ENCODE measurements around the gene KCNG2. TPM values are rescaled to one million over a fixed set of nuclear protein-coding genes. Genes with fewer than 3 reads are reported as not detected.

KCNG2 gene
- total RNA-seq, 1 experiment from 2014 or later, result not detected

DNA sequence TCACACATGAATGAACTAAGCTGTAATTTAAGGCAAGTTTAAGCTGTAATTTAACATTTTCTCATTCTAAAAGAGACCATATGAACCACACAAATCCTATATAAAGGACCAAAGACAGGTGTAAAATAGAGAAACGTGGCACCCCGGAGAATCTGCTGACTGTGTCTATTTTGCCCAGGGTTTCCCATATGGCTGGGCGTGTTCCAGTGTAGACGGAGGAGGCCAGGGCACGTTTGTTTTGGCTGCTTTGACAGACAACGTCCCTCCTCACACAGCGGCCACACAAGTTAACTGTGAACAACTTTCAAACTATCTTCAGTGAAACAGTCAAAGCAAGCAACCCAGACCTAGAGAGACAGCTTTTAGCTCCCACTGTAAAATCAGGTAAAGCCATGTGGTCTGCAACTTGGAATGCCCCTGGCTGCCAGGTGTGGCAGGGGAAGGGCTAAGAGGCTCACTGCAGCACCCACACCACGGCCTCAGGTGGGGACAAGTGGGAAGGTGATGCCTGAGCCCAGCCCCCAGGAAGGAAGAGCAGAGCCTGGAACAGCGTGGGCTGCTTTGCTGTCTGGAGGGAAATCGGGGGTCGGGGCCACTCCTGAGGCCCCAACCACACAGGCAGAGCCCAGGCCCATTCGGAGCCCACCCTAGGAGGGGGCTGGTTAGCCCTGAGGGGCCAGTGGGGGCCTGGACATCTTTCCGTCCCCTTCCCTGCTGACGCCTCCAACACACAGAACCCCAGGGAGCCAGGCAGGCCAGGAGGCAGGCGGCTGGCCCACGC lies 113.0 kb downstream of the KCNG2 start:
- intact Hi-C loops (cut with micrococcal nuclease), result no loop called here
- Histone ChIP-seq H3K4me2 (ENCODE audit: low read length) (no peak overlapping the region), H3K9me2 (ENCODE audit: insufficient read depth) (no peaks in the 10 kb centered on the region), H3K36me3 (ENCODE audit: control insufficient read depth in 1 of 2, insufficient read depth in 2 of 2, low read length in 2 of 2) (peaks cover 0 to 7% of the 10 kb centered on the region in 2 experiments; a peak in 1 of 4 replicates), H4K20me1 (ENCODE audit: insufficient read depth) (no peaks in the 10 kb centered on the region), H3K4me1 (ENCODE audit: control insufficient read depth in 1 of 2, insufficient read depth in 2 of 2, low read length in 2 of 2) (no peaks in the 10 kb centered on the region), H3K79me2 (ENCODE audit: insufficient read depth, low read length) (peaks cover 17% of the 10 kb centered on the region; the same call in 1 of the 2 replicates), H3K4me3 (replicated peaks in 1 of 2; ENCODE audit: low read depth in 1 of 2, low read length in 2 of 2) (no peak overlapping the region), H3K27ac (ENCODE audit: low read depth, low read length) (no peak overlapping the region), H3K27me3 (ENCODE audit: insufficient read depth, low read length) (no peaks in the 10 kb centered on the region), H2AFZ (ENCODE audit: low read depth, low read length, poor library complexity, severe bottlenecking) (no peak overlapping the region), H3K9ac (ENCODE audit: low read length) (no peak overlapping the region), H3K9me3 (ENCODE audit: control insufficient read depth in 1 of 2, insufficient read depth in 1 of 2, low read depth in 1 of 2, low read length in 2 of 2) (no peaks in the 10 kb centered on the region)
- ATAC-seq, result no peak
- BruUV-seq (replicated peaks), result no TSS peak
- no peak for TF ChIP-seq FOSL1 (IDR thresholded peaks at IDR 0.05; ENCODE audit: low read depth)
- no peak for TF ChIP-seq RAD21 (IDR thresholded peaks at IDR 0.05; ENCODE audit: low read depth)
- no peak for TF ChIP-seq EZH2 (IDR thresholded peaks at IDR 0.05)
- DNase-seq (ENCODE audit: low read depth, low spot score), result no peak
- RAD21 ChIA-PET (ENCODE audit: low non-redundant PET in 1 of 2, low total read pairs in 2 of 2, uncharacterized antibody in 2 of 2, unreplicated experiment in 2 of 2), result no interaction called here
- POLR2A ChIA-PET, result no interaction called here
- CTCF ChIA-PET, result no interaction called here

- DNase-seq (ENCODE audit: low read depth, low spot score), result no peak
- Histone ChIP-seq H3K4me3 (replicated peaks in 1 of 2; ENCODE audit: low read depth in 1 of 2, low read length in 2 of 2) (no peak overlapping the region), H3K27me3 (ENCODE audit: insufficient read depth, low read length) (no peaks in the 10 kb centered on the region), H3K4me2 (ENCODE audit: low read length) (no peak overlapping the region), H3K9me2 (ENCODE audit: insufficient read depth) (no peaks in the 10 kb centered on the region), H2AFZ (ENCODE audit: low read depth, low read length, poor library complexity, severe bottlenecking) (no peak overlapping the region), H4K20me1 (ENCODE audit: insufficient read depth) (no peaks in the 10 kb centered on the region), H3K36me3 (ENCODE audit: control insufficient read depth in 1 of 2, insufficient read depth in 2 of 2, low read length in 2 of 2) (peaks cover 0 to 11% of the 10 kb centered on the region in 2 experiments; a peak in 1 of 4 replicates), H3K27ac (ENCODE audit: low read depth, low read length) (no peak overlapping the region), H3K9me3 (ENCODE audit: control insufficient read depth in 1 of 2, insufficient read depth in 1 of 2, low read depth in 1 of 2, low read length in 2 of 2) (no peaks in the 10 kb centered on the region), H3K79me2 (ENCODE audit: insufficient read depth, low read length) (peaks cover 21% of the 10 kb centered on the region; the same call in 1 of the 2 replicates), H3K9ac (ENCODE audit: low read length) (no peak overlapping the region), H3K4me1 (ENCODE audit: control insufficient read depth in 1 of 2, insufficient read depth in 2 of 2, low read length in 2 of 2) (no peaks in the 10 kb centered on the region)
- intact Hi-C loops (cut with micrococcal nuclease), result no loop called here
- POLR2A ChIA-PET, result no interaction called here
- RAD21 ChIA-PET (ENCODE audit: low non-redundant PET in 1 of 2, low total read pairs in 2 of 2, uncharacterized antibody in 2 of 2, unreplicated experiment in 2 of 2), result no interaction called here
- CTCF ChIA-PET, result no interaction called here
- no TSS peak for BruUV-seq (replicated peaks)
- no peak for ATAC-seq
- no peak for TF ChIP-seq SRF (IDR thresholded peaks at IDR 0.05; ENCODE audit: low read depth)
These were observed 113.9 kb downstream of the KCNG2 start for GRCh38 chr18:79911344-79912270.

Data from HCT116 (cell line).